Stomach (tissue), 9 donors: Measurements from ENCODE around the gene ZNF423. TPM values are rescaled to one million over a fixed set of nuclear protein-coding genes. Genes with fewer than 3 reads are reported as not detected.

Source experiments
- DNase-seq, 2 donors: peaks; one replicate each; pipeline versions ENCODE4 v3.0.0 to v3.0.0-alpha.2; 2013 to 2019
- H3K27ac ChIP-seq, 5 donors: fragments of 200-600 bp in 4 of 5; sonication (generic) in 4 of 5; one replicate each; pipeline ENCODE4 v1.5.1; 2013 to 2019; ENCODE audit warnings: mild to moderate bottlenecking in 1 of 5, moderate library complexity in 1 of 5
- H3K27me3 ChIP-seq, 3 donors: fragments of 200-600 bp; sonication (generic); one replicate each; pipeline ENCODE4 v1.5.1; 2017 to 2019; ENCODE audit warnings: mixed run types in 1 of 3
- H3K36me3 ChIP-seq, 4 donors: fragments of 200-600 bp; sonication (generic); 1 replicate in 3 of 4; 2 replicates in 1 of 4; pipeline ENCODE4 v1.5.1; 2016 to 2019
- H3K4me1 ChIP-seq, 4 donors: fragments of 200-600 bp; sonication (generic); one replicate each; pipeline ENCODE4 v1.5.1; 2016 to 2019
- H3K4me3 ChIP-seq, 4 donors: fragments of 200-600 bp; sonication (generic) in 3 of 4; one replicate each; pipeline ENCODE4 v1.5.1; 2016 to 2019; ENCODE audit warnings: mild to moderate bottlenecking in 1 of 4
- H3K9me3 ChIP-seq, 4 donors: fragments of 200-600 bp; sonication (generic); one replicate each; pipeline ENCODE4 v1.5.1; 2016 to 2019
- CTCF ChIP-seq, 7 experiments: fragments of 450-650 bp in 4 of 7; fragments of 200-600 bp in 3 of 7; sonication (generic) in 3 of 7; IDR thresholded peaks; one replicate each; pipeline ENCODE4 v1.5.1; 2016 to 2019; ENCODE audit warnings: antibody characterized with exemption in 7 of 7, control low read depth in 2 of 7, mild to moderate bottlenecking in 1 of 7
- EP300 ChIP-seq: sonication (generic); formaldehyde crosslinking; IDR thresholded peaks from one replicate; pipeline ENCODE4 v1.6.1; 2017; ENCODE audit warnings: antibody characterized with exemption
- POLR2A ChIP-seq, 4 donors: fragments of 450-650 bp; IDR thresholded peaks; one replicate each; pipeline ENCODE4 v1.6.1; 2016; ENCODE audit warnings: antibody characterized with exemption in 4 of 4, control low read depth in 2 of 4, mild to moderate bottlenecking in 1 of 4, moderate library complexity in 1 of 4
- POLR2AphosphoS5 ChIP-seq, 3 donors: sonication (generic); formaldehyde crosslinking; IDR thresholded peaks; one replicate each; pipeline ENCODE4 v1.6.1; 2016; ENCODE audit warnings: antibody characterized with exemption in 3 of 3
- WGBS, 5 donors: extraction: QIAGEN DNeasy Blood & Tissue Kit in 3 of 5; methylation state at CpG; one replicate each; pipeline versions ENCODE4 v1.1.5 to v1.1.7; 2013 to 2018; 5-methylcytosine and 5-hydroxymethylcytosine counted together
- intact Hi-C: fragments of 100-400 bp; cut with DNase I; formaldehyde crosslinking; loops from one replicate; pipeline ENCODE4 v1.15.1; 2023; ENCODE audit warnings: low total_unique reads
- polyA plus RNA-seq, 3 donors: library from polyadenylated mRNA; stranded (reverse); fragments of 200-250 nt; gene quantifications; one replicate each; pipeline ENCODE4 v1.2.3, GENCODE V29; 2013
- total RNA-seq, 5 donors: library from RNA; depleted of rRNA; stranded (reverse); fragments of >200 nt; gene quantifications; one replicate each; pipeline versions ENCODE4 v1.1.0 to v1.2.3, GENCODE V29; 2014 to 2016
- donor health status: healthy with polysubstance abuse.
- donor health status: Bipolar disorder and iron deficiency.
- donor health status: healthy.

ZNF423 gene
- total and polyA plus RNA-seq, 8 donors: 0.29 to 3.5 (median 1.0) TPM

GRCh38 chr16:49816875-49817274 lies 39.0 kb downstream of the ZNF423 start:
- 82 to 83% (median 83%) methylated on average over 8 of the region's 8 CpGs for WGBS, 5 donors
- DNase-seq: no peak
- Histone ChIP-seq H3K36me3 (no peaks in the 10 kb centered on the region), H3K4me3 (no peak overlapping the region), H3K9me3 (no peaks in the 10 kb centered on the region), H3K4me1 (peaks cover 0 to 1% (median 0%) of the 10 kb centered on the region in 4 donors), H3K27me3 (no peaks in the 10 kb centered on the region), H3K27ac (no peak overlapping the region)
- intact Hi-C loops: no loop called here
- TF ChIP-seq EP300 (no peak), POLR2A (IDR thresholded peaks at IDR 0.05) (no peak), CTCF (IDR thresholded peaks at IDR 0.05) (no peak), POLR2AphosphoS5 (IDR thresholded peaks at IDR 0.05) (no peak)

- Histone ChIP-seq H3K4me1 (peaks cover 0 to 14% (median 3%) of the 10 kb centered on the region in 4 donors), H3K27ac (peak overlapping the region in 1 of 5 donors; percentile 4), H3K9me3 (no peaks in the 10 kb centered on the region), H3K4me3 (no peak overlapping the region), H3K27me3 (no peaks in the 10 kb centered on the region), H3K36me3 (no peaks in the 10 kb centered on the region)
- intact Hi-C loops: no loop called here
- 52 to 67% (median 59%) methylated on average over 8 to 13 of the region's 13 CpGs for WGBS, 5 donors
- TF ChIP-seq POLR2AphosphoS5 (IDR thresholded peaks at IDR 0.05) (no peak), EP300 (no peak), CTCF (IDR thresholded peaks at IDR 0.05) (no peak), POLR2A (IDR thresholded peaks at IDR 0.05) (no peak)
- DNase-seq: peak in 1 of 2 donors; percentile 75
Measured at GRCh38 chr16:49811644-49812334, 44.1 kb downstream of the ZNF423 start.

GRCh38 chr16:49810831-49811230 lies 45.1 kb downstream of the ZNF423 start:
- Histone ChIP-seq H3K9me3 (no peaks in the 10 kb centered on the region), H3K27ac (peak overlapping the region in 1 of 5 donors; percentile 4), H3K36me3 (no peaks in the 10 kb centered on the region), H3K4me1 (peaks cover 0 to 14% (median 3%) of the 10 kb centered on the region in 4 donors), H3K4me3 (no peak overlapping the region), H3K27me3 (no peaks in the 10 kb centered on the region)
- TF ChIP-seq EP300: no peak
- TF ChIP-seq CTCF (IDR thresholded peaks at IDR 0.05): no peak
- no peak for TF ChIP-seq POLR2AphosphoS5 (IDR thresholded peaks at IDR 0.05)
- no peak for TF ChIP-seq POLR2A (IDR thresholded peaks at IDR 0.05)
- WGBS, 5 donors: 69 to 76% (median 71%) methylated on average over 9 of the region's 9 CpGs
- intact Hi-C loops: no loop called here
- no peak for DNase-seq

- intact Hi-C loops: no loop called here
- TF ChIP-seq POLR2A (IDR thresholded peaks at IDR 0.05) (no peak), CTCF (IDR thresholded peaks at IDR 0.05) (no peak), POLR2AphosphoS5 (IDR thresholded peaks at IDR 0.05) (no peak), EP300 (no peak)
- WGBS, 5 donors: 82 to 88% (median 84%) methylated on average over 8 of the region's 8 CpGs
- Histone ChIP-seq H3K4me1 (peaks cover 0 to 14% (median 3%) of the 10 kb centered on the region in 4 donors), H3K9me3 (no peaks in the 10 kb centered on the region), H3K27me3 (no peaks in the 10 kb centered on the region), H3K27ac (no peak overlapping the region), H3K4me3 (no peak overlapping the region), H3K36me3 (no peaks in the 10 kb centered on the region)
- DNase-seq: no peak
Measured at GRCh38 chr16:49809561-49809960, 46.4 kb downstream of the ZNF423 start.
